GM19397 (cell line): ENCODE measurements around the gene SLC4A4.

ENCODE experiments used
- ATAC-seq: cut with Tn5 transposase; IDR thresholded peaks from one replicate; pipeline ENCODE4 v1.9.1; 2021; ENCODE audit warnings: mild to moderate bottlenecking, moderate library complexity; ENCODE audit not compliant: unreplicated experiment

The SLC4A4 gene

GRCh38 chr4:71466775-71467174, 128.0 kb downstream of the SLC4A4 start:
- ATAC-seq = no peak

GRCh38 chr4:71468116-71468710, 129.4 kb downstream of the SLC4A4 start:
- no peak for ATAC-seq

- no peak for ATAC-seq
Observed at GRCh38 chr4:71469541-71469940, 130.7 kb downstream of the SLC4A4 start.

GRCh38 chr4:71470524-71470923, 131.7 kb downstream of the SLC4A4 start:
- no peak for ATAC-seq

- ATAC-seq = no peak
Observed at GRCh38 chr4:71472946-71473345, 134.1 kb downstream of the SLC4A4 start.

GRCh38 chr4:71473541-71474240, 134.9 kb downstream of the SLC4A4 start:
- ATAC-seq = no peak

- no peak for ATAC-seq
Observed at GRCh38 chr4:71474731-71475130, 135.9 kb downstream of the SLC4A4 start.

- ATAC-seq = no peak
Observed at GRCh38 chr4:71476240-71476639, 137.4 kb downstream of the SLC4A4 start.

- ATAC-seq = no peak
Observed at GRCh38 chr4:71486550-71487343, 147.9 kb downstream of the SLC4A4 start.

- no peak for ATAC-seq
Observed at GRCh38 chr4:71487344-71487920, 148.6 kb downstream of the SLC4A4 start.

- no peak for ATAC-seq
Observed at GRCh38 chr4:71494539-71494938, 155.7 kb downstream of the SLC4A4 start.

- ATAC-seq = no peak
Observed at GRCh38 chr4:71495454-71495853, 156.6 kb downstream of the SLC4A4 start.

- no peak for ATAC-seq
Observed at GRCh38 chr4:71497078-71497477, 158.3 kb downstream of the SLC4A4 start.

GRCh38 chr4:71498002-71498401, 159.2 kb downstream of the SLC4A4 start:
- ATAC-seq = no peak

GRCh38 chr4:71498625-71499024, 159.8 kb downstream of the SLC4A4 start:
- ATAC-seq = no peak

GRCh38 chr4:71501992-71502391, 163.2 kb downstream of the SLC4A4 start:
- ATAC-seq = no peak

- ATAC-seq = no peak
Observed at GRCh38 chr4:71518283-71518989, 179.6 kb downstream of the SLC4A4 start.

- ATAC-seq = no peak
Observed at GRCh38 chr4:71520308-71520707, 181.5 kb downstream of the SLC4A4 start.

- no peak for ATAC-seq
Observed at GRCh38 chr4:71520850-71521249, 182.0 kb downstream of the SLC4A4 start.

- ATAC-seq = no peak
Observed at GRCh38 chr4:71524756-71525155, 185.9 kb downstream of the SLC4A4 start.
